Measurements from ENCODE around the gene TRPV3. TPM values are rescaled to one million over a fixed set of nuclear protein-coding genes. Genes with fewer than 3 reads are reported as not detected.

TRPV3 gene
- total RNA-seq, 1 experiment from 2014 or later, result 1.4 TPM

GRCh38 chr17:3534881-3535252 is 22.7 kb downstream of the TRPV3 start:
- H2AFZ ChIP-seq (ENCODE audit: low read depth, low read length, poor library complexity, severe bottlenecking), result no peak overlapping the region
- H3K4me1 ChIP-seq (ENCODE audit: control insufficient read depth in 1 of 2, insufficient read depth in 2 of 2, low read length in 2 of 2), result peaks cover 5 to 16% of the 10 kb centered on the region in 2 experiments; a peak in 3 of 4 replicates
- peak overlapping the region; percentile 39 to 54 for H3K4me3 ChIP-seq (replicated peaks in 1 of 2; ENCODE audit: low read depth in 1 of 2, low read length in 2 of 2)
- RAD21 ChIA-PET (ENCODE audit: low non-redundant PET in 1 of 2, low total read pairs in 2 of 2, uncharacterized antibody in 2 of 2, unreplicated experiment in 2 of 2), result interaction anchor here (0.6 to 0.7 kb wide), 2 partner anchors 21 to 94 kb away, joined by 3 to 4 read pairs; no protein-coding TSS in a partner anchor
- BruUV-seq (replicated peaks), result no TSS peak
- ATAC-seq, result peak; percentile 87
- no peaks in the 10 kb centered on the region for H3K27me3 ChIP-seq (ENCODE audit: insufficient read depth, low read length)
- DNase-seq (ENCODE audit: low read depth, low spot score), result peak; percentile 67
- CTCF ChIA-PET, result interaction anchor here (0.6 to 1.3 kb wide), 4 partner anchors 11 to 104 kb away, joined by 3 to 5 read pairs (median 4); partner anchors contain the start of genes CTNS and SHPK
- H3K79me2 ChIP-seq (ENCODE audit: insufficient read depth, low read length), result no peaks in the 10 kb centered on the region
- POLR2A ChIA-PET, result interaction anchor here (0.7 to 0.8 kb wide), 4 partner anchors 22 to 104 kb away, joined by 3 to 6 read pairs (median 4); no protein-coding TSS in a partner anchor
- no peaks in the 10 kb centered on the region for H3K36me3 ChIP-seq (ENCODE audit: control insufficient read depth in 1 of 2, insufficient read depth in 2 of 2, low read length in 2 of 2)
- H3K9me3 ChIP-seq (ENCODE audit: control insufficient read depth in 1 of 2, insufficient read depth in 1 of 2, low read depth in 1 of 2, low read length in 2 of 2), result no peaks in the 10 kb centered on the region
- H3K27ac ChIP-seq (ENCODE audit: low read depth, low read length), result peak overlapping the region; percentile 60
- no peaks in the 10 kb centered on the region for H3K9me2 ChIP-seq (ENCODE audit: insufficient read depth)
- TF ChIP-seq POLR2AphosphoS5 (IDR thresholded peaks at IDR 0.05; ENCODE audit: low read depth, low read length) (peak; percentile 40), RAD21 (IDR thresholded peaks at IDR 0.05; ENCODE audit: low read depth) (no peak), EGR1 (IDR thresholded peaks at IDR 0.05; ENCODE audit: low read depth) (no peak)
- TF ChIP-seq, protein P1, sequence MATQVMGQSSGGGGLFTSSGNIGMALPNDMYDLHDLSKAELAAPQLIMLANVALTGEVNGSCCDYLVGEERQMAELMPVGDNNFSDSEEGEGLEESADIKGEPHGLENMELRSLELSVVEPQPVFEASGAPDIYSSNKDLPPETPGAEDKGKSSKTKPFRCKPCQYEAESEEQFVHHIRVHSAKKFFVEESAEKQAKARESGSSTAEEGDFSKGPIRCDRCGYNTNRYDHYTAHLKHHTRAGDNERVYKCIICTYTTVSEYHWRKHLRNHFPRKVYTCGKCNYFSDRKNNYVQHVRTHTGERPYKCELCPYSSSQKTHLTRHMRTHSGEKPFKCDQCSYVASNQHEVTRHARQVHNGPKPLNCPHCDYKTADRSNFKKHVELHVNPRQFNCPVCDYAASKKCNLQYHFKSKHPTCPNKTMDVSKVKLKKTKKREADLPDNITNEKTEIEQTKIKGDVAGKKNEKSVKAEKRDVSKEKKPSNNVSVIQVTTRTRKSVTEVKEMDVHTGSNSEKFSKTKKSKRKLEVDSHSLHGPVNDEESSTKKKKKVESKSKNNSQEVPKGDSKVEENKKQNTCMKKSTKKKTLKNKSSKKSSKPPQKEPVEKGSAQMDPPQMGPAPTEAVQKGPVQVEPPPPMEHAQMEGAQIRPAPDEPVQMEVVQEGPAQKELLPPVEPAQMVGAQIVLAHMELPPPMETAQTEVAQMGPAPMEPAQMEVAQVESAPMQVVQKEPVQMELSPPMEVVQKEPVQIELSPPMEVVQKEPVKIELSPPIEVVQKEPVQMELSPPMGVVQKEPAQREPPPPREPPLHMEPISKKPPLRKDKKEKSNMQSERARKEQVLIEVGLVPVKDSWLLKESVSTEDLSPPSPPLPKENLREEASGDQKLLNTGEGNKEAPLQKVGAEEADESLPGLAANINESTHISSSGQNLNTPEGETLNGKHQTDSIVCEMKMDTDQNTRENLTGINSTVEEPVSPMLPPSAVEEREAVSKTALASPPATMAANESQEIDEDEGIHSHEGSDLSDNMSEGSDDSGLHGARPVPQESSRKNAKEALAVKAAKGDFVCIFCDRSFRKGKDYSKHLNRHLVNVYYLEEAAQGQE (IDR thresholded peaks at IDR 0.05; ENCODE audit: low read depth), result no peak
- peak overlapping the region; percentile 76 for H3K4me2 ChIP-seq (ENCODE audit: low read length)
- H3K9ac ChIP-seq (ENCODE audit: low read length), result peak overlapping the region; percentile 21; the same call in 1 of the 2 replicates
- no peaks in the 10 kb centered on the region for H4K20me1 ChIP-seq (ENCODE audit: insufficient read depth)
- intact Hi-C loops (cut with micrococcal nuclease), result loop anchor here (5.0 to 10.0 kb wide), 2 partner anchors 102 to 490 kb away; partner anchors contain the start of genes CTNS and SHPK

- Histone ChIP-seq H2AFZ (ENCODE audit: low read depth, low read length, poor library complexity, severe bottlenecking) (no peak overlapping the region), H4K20me1 (ENCODE audit: insufficient read depth) (no peaks in the 10 kb centered on the region), H3K4me2 (ENCODE audit: low read length) (no peak overlapping the region), H3K27me3 (ENCODE audit: insufficient read depth, low read length) (no peaks in the 10 kb centered on the region), H3K4me3 (replicated peaks in 1 of 2; ENCODE audit: low read depth in 1 of 2, low read length in 2 of 2) (no peak overlapping the region), H3K4me1 (ENCODE audit: control insufficient read depth in 1 of 2, insufficient read depth in 2 of 2, low read length in 2 of 2) (peaks cover 5 to 16% of the 10 kb centered on the region in 2 experiments; a peak in 3 of 4 replicates), H3K27ac (ENCODE audit: low read depth, low read length) (no peak overlapping the region), H3K9me3 (ENCODE audit: control insufficient read depth in 1 of 2, insufficient read depth in 1 of 2, low read depth in 1 of 2, low read length in 2 of 2) (no peaks in the 10 kb centered on the region), H3K9ac (ENCODE audit: low read length) (no peak overlapping the region), H3K79me2 (ENCODE audit: insufficient read depth, low read length) (no peaks in the 10 kb centered on the region), H3K9me2 (ENCODE audit: insufficient read depth) (no peaks in the 10 kb centered on the region), H3K36me3 (ENCODE audit: control insufficient read depth in 1 of 2, insufficient read depth in 2 of 2, low read length in 2 of 2) (no peaks in the 10 kb centered on the region)
- no peak for ATAC-seq
- TF ChIP-seq, protein P1 (IDR thresholded peaks at IDR 0.05; ENCODE audit: low read depth), result no peak
- TF ChIP-seq CBX3 (IDR thresholded peaks at IDR 0.05; ENCODE audit: low read depth), result no peak
- ChIA-PET CTCF (no interaction called here), RAD21 (ENCODE audit: low non-redundant PET in 1 of 2, low total read pairs in 2 of 2, uncharacterized antibody in 2 of 2, unreplicated experiment in 2 of 2) (no interaction called here), POLR2A (no interaction called here)
- intact Hi-C loops (cut with micrococcal nuclease), result loop anchor here (10.0 kb wide), 1 partner anchor 489 kb away; no protein-coding TSS in a partner anchor
- DNase-seq (ENCODE audit: low read depth, low spot score), result no peak
- BruUV-seq (replicated peaks), result no TSS peak
These were observed 23.9 kb downstream of the TRPV3 start for GRCh38 chr17:3533752-3534151.

All from HCT116 (cell line).